D341Med (cell line): Measurements from ENCODE around the gene LEMD2.

Experiments
- DNase-seq: peaks from one replicate; pipeline ENCODE4 v3.0.0; 2012; ENCODE audit warnings: low spot score

Gene LEMD2

DNA sequence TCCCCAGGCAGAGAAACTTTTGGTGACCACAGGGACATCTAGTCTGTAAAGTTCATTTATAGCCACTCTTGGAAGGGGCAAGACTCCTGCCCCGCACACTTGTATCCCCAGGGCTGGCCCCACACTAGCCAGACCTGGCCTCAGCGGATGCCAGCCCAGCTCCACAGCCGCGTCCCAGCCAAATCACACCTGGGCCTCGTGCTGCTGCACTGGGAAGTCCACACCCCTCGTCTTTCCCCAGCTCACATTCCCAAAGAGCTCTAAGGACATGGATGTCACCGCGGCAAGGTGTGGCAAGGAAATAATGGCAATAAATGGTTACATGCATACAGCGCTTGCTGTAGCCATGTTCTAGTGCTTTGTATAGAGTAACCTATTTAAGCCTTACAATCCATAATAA lies 50.8 kb downstream of the LEMD2 start:
- no peak for DNase-seq

DNA sequence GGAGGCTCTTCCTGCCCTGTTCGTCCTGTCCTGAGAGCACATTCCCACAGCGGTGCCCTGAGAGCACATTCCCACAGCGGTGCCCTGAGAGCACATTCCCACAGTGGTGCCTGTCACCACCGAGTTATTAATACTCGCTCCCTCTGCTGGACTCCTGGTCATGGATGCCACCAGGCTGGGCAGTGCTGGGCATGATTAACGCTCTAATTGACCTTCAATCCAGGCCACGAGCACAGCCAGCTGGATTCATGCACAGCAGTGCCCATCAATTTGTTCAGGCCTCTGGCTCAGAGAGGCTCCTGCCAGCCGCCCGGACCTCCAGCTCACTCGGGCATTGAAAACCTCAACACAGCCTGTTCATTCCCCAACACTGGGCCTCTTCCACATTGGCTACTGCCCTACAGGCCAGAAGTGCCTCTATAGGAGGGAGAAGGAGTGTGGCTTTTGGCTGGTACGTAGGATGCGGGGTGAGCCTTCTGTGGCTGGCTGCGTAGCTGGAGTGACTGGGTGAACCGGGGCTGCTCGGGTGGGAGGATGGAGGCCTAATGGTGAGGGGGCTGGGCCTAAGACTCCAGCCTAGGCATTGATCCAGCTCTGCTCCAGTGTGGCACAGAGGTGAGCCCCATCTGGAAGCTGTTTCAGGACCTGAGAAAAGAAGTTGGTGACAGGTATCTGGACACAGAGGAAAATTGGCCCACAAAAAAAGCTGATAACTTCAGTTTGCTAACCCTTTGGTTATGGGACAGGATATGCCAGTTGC lies 51.5 kb downstream of the LEMD2 start:
- no peak for DNase-seq

DNA sequence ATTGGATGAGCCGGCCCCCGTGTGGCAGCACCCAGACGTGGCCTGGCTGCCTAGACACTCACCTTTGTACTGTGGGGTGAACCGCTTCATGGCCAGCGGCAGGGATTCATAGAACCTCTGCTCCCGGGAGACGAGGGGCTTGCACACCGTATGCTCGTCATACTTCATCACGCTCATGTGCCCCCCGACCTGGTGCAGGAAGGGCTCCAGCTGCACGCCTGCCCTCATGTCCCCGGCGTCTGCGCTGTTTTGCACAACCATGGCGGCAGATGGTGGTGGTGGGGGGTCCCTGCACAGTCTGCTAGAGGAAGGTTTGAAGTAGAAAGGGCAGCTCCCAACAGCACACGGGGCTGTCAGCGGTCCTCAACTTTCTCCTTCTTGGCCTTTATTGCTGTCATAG lies 53.7 kb downstream of the LEMD2 start:
- no peak for DNase-seq

DNA sequence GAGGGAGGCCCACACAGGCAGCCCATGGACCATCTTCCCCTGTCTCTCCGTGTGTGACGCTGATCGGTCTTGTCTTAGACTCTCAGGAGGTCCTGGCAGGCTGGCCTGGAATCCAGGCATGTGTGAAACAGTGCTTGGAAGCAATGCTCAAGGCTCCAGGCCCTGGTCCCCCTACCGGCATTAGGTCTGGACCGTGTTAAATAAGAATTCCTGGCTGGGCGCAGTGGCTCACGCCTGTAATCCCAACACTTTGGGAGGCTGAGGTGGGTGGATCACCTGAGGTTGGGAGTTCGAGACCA lies 55.3 kb downstream of the LEMD2 start:
- DNase-seq = no peak

DNA sequence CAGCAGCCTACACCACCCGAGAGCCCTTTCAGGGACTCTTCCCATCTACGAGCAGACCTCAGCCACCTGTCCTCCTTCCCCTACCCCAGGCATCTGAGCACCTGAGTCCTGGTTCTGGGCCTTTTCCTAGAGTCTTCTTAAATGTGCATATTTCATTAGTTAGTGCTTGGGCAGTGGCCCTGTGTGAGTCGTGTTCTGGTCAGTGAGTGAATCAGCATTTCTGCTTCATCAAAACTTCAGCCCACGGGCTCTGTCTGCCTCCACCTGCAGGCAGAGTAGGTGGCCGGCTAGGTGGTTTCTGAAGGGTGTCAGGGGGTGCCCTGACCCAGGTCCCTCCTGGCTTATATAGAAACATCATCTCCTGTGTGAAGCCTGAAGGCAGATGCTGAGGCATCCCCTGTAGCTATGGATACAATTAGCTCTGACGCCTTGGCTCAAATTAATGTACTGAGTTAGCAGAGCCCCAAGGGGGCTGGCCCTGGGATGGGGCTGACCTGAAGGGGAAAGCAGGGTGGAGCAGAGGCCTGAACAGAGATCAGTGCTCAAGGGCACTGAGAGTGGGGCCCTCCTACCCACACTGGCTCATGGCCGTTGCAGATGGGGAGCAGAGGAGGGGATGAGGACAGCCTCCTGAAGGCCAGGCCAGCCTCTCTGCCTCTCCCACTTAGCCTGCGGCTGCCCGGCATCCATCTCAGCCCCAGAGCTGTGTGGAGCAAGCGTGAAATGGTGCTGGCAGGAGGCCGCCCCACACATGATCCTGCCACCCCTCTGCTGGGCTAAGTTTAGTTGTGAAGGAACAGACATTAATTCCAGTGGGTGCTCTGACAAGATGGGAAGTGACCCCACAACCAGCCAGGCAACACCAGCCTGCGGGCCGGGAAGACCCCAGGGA lies 55.9 kb downstream of the LEMD2 start:
- DNase-seq = no peak

- no peak for DNase-seq
Observed at GRCh38 chr6:33732385-33732784, 56.5 kb downstream of the LEMD2 start.

GRCh38 chr6:33731751-33732282 lies 57.1 kb downstream of the LEMD2 start:
- DNase-seq = no peak

DNA sequence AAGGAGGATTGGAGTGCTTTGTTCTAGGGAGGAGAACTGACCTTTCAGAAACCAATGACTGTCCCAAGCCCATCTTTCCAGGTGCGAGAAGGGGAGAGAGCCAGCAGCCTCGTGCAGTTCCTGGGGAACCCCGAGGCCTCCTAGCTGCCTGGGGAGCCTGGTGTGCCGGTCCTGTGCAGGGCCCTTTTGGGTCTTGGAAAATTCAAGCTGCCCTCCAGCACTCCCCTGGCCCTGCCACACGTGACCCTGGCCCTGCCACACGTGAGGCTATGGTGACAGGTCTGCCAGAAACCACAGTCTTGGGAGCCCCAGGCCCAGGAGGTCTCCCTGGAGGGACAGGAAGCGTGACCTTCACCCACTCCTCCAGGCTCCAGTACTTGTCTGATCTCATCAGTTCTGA lies 57.9 kb downstream of the LEMD2 start:
- no peak for DNase-seq

DNA sequence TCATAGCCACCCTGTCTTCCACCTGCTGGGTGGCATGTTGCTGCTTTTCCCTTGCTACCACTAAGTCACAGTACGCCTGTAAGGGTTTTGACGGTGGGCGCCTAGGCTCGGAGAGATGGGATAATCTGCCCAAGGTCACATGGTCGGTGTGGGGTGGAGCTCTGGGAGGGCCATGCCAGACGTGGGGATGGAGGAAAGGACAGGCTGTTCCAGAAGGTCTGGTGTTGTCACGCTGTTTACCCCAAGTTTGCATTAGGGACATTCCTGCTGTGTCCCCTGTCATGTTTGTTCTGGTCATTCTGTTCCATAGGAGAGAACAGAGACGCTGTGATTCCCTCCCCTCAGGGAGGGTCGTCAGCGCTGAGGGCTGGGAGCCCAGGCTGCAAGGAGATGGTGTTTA lies 58.3 kb downstream of the LEMD2 start:
- DNase-seq = no peak

GRCh38 chr6:33729059-33729458 lies 59.9 kb downstream of the LEMD2 start:
- DNase-seq = no peak

DNA sequence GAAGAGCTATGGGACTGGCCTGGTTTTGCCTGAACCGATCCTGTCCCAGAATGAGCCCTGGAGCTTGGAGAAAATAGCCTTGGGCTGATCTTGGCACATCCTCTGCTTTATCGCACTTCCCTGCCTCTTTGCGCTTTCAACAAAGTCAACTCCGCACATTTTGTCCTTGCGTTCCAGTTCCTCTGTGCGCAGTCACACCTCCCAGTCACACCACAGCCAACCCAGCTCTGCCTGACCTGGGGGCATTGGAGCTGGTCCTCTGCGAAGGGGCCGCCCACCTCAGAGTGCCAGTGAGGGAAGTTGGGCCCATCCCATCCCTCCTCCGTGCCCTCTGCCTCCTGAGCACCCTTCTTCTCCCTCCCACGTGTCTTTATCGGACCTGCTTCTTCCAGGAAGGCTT lies 60.5 kb downstream of the LEMD2 start:
- DNase-seq = no peak

- no peak for DNase-seq
Observed at GRCh38 chr6:33727932-33728331, 61.0 kb downstream of the LEMD2 start.

DNA sequence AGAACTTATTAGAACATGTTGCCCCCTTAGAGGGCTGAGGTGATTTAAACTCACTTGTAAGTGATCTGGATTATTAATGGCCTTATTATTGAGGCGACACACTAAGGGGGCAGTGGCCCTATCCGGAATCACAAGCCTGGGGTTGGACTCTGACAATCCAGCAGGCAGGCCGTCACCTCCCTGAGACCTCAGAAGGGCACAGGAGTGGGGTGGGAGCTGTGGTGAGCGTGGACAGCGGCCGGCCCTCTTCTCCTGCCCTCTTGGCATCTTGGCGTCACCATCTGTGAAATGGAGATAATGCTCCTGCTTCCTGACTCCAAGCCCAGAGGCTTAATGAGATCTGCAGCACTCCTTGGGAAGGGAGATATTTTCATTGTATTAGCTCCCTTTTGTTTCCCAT lies 61.8 kb downstream of the LEMD2 start:
- DNase-seq = no peak

DNA sequence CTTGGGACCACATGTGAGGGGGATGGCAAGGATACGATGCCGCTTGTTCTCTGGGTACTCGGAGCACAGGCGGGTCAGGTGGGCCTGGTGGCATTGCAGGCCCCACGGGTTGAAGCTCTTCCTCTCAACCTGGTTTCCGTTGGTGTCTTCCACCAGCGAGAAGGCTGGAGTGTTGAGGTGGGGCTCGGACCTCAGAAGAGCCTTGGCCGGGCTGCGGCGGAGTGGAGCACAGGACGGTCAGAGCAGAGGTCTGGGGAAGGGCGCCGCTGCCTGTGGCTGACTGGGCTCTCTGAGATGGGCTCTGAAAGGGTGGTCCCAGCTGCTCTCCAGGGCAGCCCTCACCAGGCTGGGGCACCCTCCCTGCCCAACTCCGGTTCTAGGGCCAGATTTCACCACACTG lies 62.2 kb downstream of the LEMD2 start:
- no peak for DNase-seq

DNA sequence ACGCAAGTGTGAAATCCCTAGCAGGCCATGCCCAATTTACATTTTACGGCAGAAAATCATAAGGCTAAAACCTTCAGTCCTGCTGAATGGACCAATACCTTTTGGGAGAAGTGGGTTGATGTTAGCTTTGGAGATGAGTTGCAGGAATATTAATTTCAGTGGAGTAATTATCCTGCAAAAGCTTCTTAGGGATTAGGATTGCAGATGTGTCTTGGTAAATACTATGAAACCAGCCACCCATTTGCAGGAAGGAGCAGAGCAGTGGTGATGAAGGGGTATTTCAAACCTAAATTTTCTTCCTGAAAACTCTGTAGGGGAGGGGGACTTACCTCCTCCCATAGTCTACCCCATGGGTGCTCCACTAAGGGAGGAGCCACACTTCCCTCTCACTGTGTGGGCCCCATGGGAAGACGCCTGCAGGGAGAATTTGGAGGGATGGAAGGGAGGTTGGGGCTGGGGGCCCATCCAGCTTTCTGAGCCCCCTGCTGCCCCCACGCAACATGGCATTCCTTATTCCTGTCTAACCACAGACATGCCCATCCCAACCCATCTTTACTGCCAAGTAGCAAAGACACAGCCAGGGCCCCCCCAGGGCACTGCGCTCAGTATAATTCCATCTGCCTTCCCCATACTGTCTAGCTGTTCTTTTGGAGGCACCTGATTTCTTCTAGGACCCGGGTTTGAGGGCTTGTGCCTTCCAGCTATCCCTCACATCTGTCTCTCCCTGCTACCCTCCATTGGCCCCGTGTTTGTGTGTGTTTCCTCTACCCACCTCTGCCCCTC lies 62.8 kb downstream of the LEMD2 start:
- DNase-seq = peak; percentile 48

- DNase-seq = no peak
Observed at GRCh38 chr6:33725222-33725621, 63.7 kb downstream of the LEMD2 start.

DNA sequence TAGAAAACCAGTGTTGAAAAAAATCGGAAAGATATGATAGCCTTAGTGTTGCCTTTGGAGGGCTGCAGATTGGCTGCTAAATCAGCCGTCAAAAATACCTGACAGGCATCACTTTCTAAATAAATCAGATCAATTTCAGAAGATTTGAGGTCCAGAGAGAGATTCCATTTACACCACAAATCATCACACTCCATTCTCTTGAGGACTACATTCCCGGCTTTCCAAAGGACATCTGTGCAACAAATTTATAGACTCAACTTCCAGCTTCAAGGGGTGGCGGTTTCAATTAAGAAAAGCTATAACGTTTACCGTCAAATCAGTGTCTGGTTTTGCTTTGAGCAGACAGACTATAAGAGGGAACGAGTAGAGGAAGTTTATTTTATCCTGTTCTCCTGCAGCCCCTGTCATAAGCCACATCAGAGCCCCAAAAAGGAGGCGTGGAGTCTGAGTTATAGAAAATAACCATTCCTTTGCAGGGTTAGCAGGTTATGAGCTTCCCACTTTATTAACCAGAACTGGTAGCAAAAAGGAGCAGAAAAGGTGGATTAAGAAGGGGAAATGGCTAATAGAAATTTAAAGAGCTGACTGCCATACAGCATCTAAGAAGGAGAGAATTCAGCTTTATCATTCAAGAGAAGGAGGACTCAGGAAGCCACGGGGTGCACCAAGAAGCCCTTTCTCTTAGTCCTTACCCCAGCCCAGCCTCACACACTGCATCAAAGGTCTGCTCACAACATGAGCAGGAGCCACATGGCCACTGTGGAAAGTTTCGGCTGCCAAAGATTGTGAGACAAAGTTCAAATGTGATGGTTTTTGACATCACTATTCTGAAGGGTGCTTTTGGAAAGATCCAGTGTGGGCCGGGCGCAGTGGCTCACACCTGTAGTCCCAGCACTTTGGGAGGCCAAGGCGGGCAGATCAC lies 64.6 kb downstream of the LEMD2 start:
- no peak for DNase-seq

- DNase-seq = no peak
Observed at GRCh38 chr6:33723371-33724085, 65.4 kb downstream of the LEMD2 start.

GRCh38 chr6:33722103-33722623 lies 66.8 kb downstream of the LEMD2 start:
- DNase-seq = no peak

DNA sequence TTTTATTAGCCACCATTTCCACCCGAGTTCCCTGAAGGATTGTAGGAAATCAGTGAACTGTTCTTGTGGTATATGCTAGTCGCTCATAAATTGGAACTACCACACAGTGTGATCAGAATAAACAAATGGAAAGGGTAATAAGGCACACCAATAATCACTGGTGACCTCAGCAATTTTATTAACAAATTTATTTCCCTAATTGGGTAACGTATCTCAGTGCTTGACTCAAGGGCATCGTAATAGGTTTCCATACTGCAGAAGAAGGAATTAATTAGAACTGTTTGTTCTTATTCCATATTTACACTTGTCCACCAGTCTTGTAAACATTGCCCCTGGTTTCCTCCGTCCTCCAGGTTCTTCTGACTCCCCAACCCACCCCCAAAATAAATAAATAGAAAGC lies 67.4 kb downstream of the LEMD2 start:
- no peak for DNase-seq
